Mesothelial cell of epicardium (in vitro differentiated cells): Measurements from ENCODE around the gene CZIB. TPM values are rescaled to one million over a fixed set of nuclear protein-coding genes. Genes with fewer than 3 reads are reported as not detected.

Experiments
- DNase-seq, 2 experiments: peaks; one replicate each; pipeline ENCODE4 v3.0.0; 2021; ENCODE audit warnings: low spot score in 2 of 2; ENCODE audit not compliant: unreplicated experiment in 2 of 2
- H3K27ac Mint-ChIP-seq: 2 replicates; pipeline ENCODE4 v1.8.0; 2021; ENCODE audit warnings: mixed read lengths
- H3K27me3 Mint-ChIP-seq: 2 replicates; pipeline ENCODE4 v1.8.0; 2021; ENCODE audit warnings: low read depth, mixed read lengths
- H3K36me3 Mint-ChIP-seq: 2 replicates; pipeline ENCODE4 v1.8.0; 2021; ENCODE audit warnings: mixed read lengths
- H3K4me1 Mint-ChIP-seq: 2 replicates; pipeline ENCODE4 v1.8.0; 2021; ENCODE audit warnings: mixed read lengths
- H3K4me3 Mint-ChIP-seq: 2 replicates; pipeline ENCODE4 v1.8.0; 2021; ENCODE audit warnings: mild to moderate bottlenecking, moderate library complexity, mixed read lengths
- H3K9me3 Mint-ChIP-seq: 2 replicates; pipeline ENCODE4 v1.8.0; 2021; ENCODE audit warnings: mixed read lengths
- total RNA-seq: library from RNA; stranded (reverse); gene quantifications from 3 replicates; pipeline ENCODE4 v1.2.1, GENCODE V29; 2021
- TF ChIP-seq, protein P1 (sequence below): fragments of 200-600 bp; sonication (generic); IDR thresholded peaks from one replicate; pipeline ENCODE4 v1.5.0; 2021; ENCODE audit warnings: antibody characterized with exemption; ENCODE audit not compliant: unreplicated experiment

CZIB gene
- total RNA-seq, 1 donor from 2014 or later, result 61.0 TPM

DNA sequence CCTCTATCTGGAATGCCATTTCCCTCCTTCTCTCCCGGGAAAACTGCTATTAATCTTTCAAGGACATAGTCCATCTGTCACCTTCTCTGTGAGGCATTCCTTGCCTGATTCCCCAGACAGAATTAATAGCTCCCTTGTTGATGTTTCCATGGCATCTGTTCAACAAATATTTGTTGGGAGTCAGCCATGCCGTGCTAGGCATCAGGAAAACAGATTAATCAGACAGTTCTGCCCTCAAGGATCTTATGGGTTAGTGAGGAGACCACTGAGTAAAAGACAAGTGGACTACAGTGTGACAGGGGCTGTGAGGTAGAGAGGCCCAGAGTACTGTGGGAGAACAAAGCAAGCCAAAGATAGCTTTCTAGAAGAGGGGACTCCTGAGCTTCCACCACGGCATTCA lies 29.3 kb upstream of the CZIB start:
- H3K36me3 Mint-ChIP-seq, result no peaks in the 10 kb centered on the region
- peaks cover 9% of the 10 kb centered on the region for H3K4me1 Mint-ChIP-seq
- peak overlapping the region; percentile 89 for H3K27ac Mint-ChIP-seq
- no peak overlapping the region for H3K4me3 Mint-ChIP-seq
- no peak for DNase-seq
- no peaks in the 10 kb centered on the region for H3K27me3 Mint-ChIP-seq
- TF ChIP-seq, protein P1, sequence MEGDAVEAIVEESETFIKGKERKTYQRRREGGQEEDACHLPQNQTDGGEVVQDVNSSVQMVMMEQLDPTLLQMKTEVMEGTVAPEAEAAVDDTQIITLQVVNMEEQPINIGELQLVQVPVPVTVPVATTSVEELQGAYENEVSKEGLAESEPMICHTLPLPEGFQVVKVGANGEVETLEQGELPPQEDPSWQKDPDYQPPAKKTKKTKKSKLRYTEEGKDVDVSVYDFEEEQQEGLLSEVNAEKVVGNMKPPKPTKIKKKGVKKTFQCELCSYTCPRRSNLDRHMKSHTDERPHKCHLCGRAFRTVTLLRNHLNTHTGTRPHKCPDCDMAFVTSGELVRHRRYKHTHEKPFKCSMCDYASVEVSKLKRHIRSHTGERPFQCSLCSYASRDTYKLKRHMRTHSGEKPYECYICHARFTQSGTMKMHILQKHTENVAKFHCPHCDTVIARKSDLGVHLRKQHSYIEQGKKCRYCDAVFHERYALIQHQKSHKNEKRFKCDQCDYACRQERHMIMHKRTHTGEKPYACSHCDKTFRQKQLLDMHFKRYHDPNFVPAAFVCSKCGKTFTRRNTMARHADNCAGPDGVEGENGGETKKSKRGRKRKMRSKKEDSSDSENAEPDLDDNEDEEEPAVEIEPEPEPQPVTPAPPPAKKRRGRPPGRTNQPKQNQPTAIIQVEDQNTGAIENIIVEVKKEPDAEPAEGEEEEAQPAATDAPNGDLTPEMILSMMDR, result no peak
- no peaks in the 10 kb centered on the region for H3K9me3 Mint-ChIP-seq

DNA sequence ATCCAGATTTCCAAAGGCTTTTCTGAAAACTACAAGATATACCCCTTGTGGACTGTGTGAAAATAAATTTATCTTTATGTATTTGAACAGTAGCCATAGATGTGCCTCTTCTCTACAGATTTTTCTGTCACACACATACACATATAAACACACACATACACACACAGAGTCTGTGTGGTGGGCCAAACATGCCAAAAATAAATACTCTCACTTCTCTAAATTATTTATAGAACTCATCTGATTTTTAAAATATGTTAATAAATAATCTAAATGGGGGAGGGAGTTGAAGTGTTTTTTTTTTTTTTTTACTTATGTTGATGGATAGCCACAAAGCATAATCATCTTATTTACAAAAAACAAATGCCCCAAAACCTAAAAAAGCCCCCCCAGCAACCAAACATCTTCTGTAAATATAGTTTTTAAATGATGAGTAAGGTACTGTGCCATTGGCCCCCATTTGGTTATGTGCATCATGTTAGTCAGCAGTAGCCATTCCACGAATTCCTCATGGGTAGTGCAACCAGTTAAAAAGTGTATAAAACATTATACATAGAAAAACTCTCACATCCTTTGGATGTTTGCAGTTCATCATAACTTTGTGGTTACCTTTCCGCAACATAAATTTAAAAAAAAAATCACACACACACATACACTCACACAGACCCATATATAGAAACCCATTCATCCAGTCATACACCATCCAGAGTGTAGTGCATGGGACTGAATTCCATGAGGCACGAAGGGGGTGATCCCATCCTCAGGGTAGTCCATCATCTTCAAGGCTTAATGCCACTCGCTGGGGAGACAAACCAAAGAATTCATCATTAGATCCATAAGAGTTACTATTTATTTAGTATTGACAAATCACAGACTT lies 26.1 kb upstream of the CZIB start:
- Mint-ChIP-seq H3K36me3 (no peaks in the 10 kb centered on the region), H3K9me3 (no peaks in the 10 kb centered on the region), H3K27me3 (no peaks in the 10 kb centered on the region), H3K4me1 (peaks cover 9% of the 10 kb centered on the region), H3K4me3 (no peak overlapping the region), H3K27ac (no peak overlapping the region)
- TF ChIP-seq, protein P1, result no peak
- DNase-seq, result no peak

DNA sequence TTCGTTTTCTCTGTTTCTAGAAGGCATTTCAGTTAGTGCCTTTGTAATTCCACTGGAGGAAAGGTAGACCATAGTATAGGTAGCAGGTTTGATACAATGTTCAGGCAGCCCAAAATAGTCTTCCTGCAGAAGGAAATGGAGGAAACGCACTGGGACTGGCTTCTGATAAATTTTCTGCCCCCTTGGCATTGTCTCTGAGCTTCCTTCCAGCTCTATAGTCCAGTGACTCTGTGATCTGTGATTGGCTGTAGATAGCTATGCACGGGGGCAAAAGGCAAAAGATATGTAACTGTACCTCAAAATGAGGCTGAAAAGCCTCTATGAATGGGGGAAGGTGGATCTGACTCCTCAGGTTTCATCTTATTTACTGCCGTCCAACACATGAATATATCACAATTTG lies 23.7 kb upstream of the CZIB start:
- peaks cover 4% of the 10 kb centered on the region for H3K4me1 Mint-ChIP-seq
- DNase-seq, result no peak
- TF ChIP-seq, protein P1, result no peak
- H3K27ac Mint-ChIP-seq, result no peak overlapping the region
- H3K4me3 Mint-ChIP-seq, result no peak overlapping the region
- peaks cover 2% of the 10 kb centered on the region for H3K27me3 Mint-ChIP-seq
- no peaks in the 10 kb centered on the region for H3K9me3 Mint-ChIP-seq
- H3K36me3 Mint-ChIP-seq, result no peaks in the 10 kb centered on the region

DNA sequence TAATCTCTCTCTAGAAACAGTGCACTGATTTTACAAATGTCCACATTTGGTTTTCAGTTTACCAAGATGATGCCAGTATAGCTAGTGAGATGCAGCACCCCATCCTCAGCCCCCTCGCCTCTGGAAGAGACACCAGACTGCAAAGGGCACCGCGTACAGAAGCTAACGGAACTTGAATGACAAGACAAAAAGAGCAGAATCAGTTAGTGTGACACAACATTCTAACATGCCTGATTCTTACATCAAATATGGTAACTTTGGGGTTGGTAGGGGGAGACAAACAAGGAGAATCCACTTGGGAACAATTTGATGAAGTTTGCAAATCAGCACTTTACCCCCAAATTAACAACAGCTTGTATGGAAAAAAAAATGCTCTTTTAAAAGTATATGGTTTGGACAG lies 21.9 kb upstream of the CZIB start:
- H3K36me3 Mint-ChIP-seq, result no peaks in the 10 kb centered on the region
- H3K4me1 Mint-ChIP-seq, result peaks cover 14% of the 10 kb centered on the region
- DNase-seq, result no peak
- H3K4me3 Mint-ChIP-seq, result no peak overlapping the region
- H3K27me3 Mint-ChIP-seq, result peaks cover 2% of the 10 kb centered on the region
- TF ChIP-seq, protein P1, result no peak
- H3K27ac Mint-ChIP-seq, result no peak overlapping the region
- no peaks in the 10 kb centered on the region for H3K9me3 Mint-ChIP-seq

DNA sequence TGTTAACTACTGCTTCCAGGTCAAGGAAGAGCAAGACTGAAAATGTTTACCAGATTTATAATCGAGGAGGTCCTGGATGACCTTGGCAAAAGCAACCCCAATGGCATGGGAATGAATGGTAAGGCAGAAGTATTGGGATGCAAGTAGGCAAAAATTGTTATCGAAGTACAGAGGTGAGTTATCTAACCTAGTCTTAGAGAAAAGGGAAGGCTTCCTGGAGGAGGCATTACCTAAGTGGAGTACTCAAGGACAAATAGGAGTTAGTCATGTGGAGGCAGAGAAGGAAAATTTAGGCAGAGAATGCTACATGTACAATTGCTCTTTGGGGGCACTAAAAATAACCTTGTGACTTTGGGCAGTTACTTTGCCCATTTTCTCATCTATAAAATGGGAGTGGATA lies 21.4 kb upstream of the CZIB start:
- Mint-ChIP-seq H3K36me3 (no peaks in the 10 kb centered on the region), H3K4me3 (no peak overlapping the region), H3K4me1 (peaks cover 14% of the 10 kb centered on the region), H3K9me3 (no peaks in the 10 kb centered on the region), H3K27ac (no peak overlapping the region), H3K27me3 (peaks cover 2% of the 10 kb centered on the region)
- TF ChIP-seq, protein P1, result no peak
- no peak for DNase-seq
